Urothelium cell line (cell line): ENCODE data around the gene WBP1.

ENCODE experiments used
- DNase-seq: peaks from one replicate; pipeline ENCODE4 v3.0.0; 2011; ENCODE audit warnings: low spot score, mixed read lengths
- FAIRE-seq: peaks from 2 replicates; lab custom pipeline; 2011; peaks lifted over from hg19 to GRCh38; lab: Jason Lieb, UNC

WBP1 gene

DNA sequence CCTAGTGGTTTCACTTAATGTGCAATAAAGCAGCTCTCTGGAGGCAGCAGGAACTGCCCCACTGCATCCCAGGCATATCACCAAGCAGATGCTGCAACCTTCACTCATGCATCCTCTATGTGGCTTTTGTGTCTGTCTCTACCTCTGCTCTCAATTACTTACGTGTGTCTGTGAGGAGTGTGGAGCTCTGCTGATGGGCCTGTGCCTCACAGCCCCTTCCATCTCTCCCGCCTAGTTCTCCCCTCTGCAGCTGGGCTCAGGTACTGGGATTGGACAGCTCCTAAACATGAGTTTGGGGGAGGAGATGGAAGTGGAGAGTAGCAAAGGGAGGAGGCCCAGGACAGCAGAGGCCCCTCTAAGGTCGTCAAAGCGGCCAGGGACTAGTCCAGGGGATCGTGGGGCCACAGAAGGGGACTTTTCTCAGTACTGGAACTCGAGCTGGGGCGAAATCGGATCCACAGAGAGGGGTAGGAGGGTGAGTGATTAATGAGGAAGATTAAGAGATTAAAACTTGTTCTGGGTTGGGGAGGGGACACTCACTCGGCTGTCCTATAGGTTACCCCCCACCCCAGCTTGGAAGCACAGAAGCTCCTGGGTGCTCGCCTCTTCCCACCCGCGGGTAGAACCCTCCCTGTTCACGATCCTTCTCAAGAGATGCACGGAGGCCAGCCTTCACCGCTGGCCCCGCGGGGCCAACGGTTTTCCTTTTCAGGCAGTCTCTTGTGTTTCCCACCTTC is 43.3 kb downstream of the WBP1 start:
- DNase-seq: peak; percentile 22
- peak; percentile 46 for FAIRE-seq

GRCh38 chr2:74502147-74502719 is 44.0 kb downstream of the WBP1 start:
- DNase-seq (peak; percentile 37), FAIRE-seq (no peak)

- peak; percentile 90 for DNase-seq
- FAIRE-seq: peak; percentile 48
Measured at GRCh38 chr2:74502720-74503505, 44.7 kb downstream of the WBP1 start.

DNA sequence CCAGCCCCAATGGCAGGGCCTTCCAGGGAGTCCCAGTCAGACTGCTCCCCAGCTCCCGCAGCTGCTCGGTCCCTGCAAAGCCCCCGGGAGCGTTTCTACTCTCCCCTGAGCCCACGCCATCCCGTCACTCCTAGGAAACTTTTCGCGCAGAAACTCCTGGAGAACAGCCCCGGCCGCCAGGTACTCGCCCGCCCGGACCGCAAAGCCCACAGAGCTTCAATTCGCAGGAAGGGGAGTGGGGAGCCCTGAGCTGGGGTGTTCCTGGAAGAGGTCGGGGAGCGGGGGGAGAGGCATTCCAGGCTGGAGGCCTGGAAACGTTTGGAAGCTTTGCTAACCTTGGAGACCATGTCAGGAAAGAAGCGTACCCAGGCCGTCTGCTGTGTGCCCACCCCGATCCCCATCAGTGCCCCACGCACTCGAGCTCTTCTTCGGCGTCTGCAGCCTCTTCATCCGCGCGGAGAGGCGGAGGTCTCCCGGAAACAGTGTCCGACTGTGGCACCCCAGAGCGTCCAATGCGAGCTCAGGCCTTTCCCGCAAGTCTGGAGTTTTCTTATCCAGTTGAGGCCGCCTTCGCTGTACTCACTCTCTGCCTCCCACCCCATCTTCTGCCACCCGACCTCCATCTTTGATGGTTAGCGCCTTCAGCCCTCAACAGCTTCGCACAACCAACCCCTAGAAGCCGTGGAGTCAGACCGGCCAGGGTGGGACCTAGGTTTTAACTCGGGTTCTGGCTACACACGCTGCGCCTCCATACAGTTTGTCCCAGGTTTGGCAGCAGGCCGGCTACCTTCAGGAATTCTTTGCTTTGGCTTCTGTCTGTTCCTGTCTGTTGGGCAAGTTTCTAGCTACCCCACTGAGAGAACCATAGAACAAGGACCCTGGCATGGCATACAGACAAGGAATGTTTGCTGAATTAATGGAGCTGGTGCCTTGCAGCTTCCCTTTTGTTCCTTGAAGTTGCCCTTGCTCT is 45.6 kb downstream of the WBP1 start:
- peak; percentile 37 for DNase-seq
- FAIRE-seq: no peak

DNA sequence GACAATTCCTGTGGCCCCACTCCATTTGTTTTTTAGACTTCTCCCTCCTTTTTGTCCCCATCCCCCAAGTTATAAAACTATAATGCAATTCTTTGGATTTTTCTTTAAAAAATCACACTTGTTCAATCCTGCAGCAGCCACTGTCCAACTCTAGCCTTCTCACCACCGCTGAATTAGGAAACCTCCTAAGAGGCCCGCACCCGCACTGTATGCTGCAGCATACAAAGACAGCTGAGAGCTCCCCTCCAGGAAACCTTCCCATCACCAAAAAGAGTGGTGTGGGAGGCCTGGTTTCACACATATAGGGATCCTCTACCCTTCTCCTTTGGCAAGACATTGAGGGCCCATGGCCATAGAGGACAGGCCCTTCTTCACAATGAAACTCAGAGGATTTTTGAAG is 46.4 kb downstream of the WBP1 start:
- no peak for DNase-seq
- no peak for FAIRE-seq

DNA sequence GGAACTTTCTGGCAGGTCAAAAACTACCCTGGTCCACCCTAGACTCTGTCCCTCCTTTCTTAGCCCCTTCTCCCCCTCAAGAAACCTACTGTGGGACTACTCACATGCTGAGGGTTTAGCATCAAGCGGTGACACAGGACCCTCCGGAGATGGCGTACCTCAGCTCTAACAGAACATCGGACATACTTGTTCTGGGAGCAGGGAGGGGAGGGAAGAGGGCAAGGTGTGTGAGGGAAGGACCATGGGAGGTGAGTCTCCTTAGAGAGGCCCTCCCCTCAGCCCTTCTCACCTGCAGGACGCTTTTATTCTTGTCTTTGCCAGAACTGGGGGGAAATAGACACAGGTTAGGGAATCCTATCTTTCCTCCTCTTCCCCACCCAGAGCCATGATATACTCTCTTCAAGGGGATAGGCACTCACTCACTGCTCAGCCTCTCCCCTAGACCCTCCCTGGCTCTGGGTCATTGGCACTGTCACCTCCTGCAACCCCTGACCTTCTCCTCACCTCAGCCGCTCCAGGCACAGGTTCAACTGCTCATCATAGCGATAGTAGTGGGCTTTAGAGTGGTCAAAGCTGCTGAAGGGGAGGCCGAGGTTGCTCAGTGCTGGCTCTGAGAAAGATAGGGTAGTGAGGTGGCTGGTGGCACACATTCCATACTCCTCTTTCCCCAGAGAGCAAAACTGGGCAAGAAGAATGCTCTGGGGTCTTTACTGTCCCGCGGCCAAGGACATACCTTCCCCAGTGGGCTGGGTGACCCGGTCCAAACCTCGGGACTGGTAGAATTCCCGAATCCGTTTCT is 47.4 kb downstream of the WBP1 start:
- DNase-seq: no peak
- no peak for FAIRE-seq

- FAIRE-seq: peak; percentile 84
- DNase-seq: peak; percentile 99
Measured at GRCh38 chr2:74507145-74507925, 49.1 kb downstream of the WBP1 start, which contains the start of gene PCGF1. PCGF1 (minus strand) TSS chr2:74507695; CDS start chr2:74507668, 27 bp downstream.

DNA sequence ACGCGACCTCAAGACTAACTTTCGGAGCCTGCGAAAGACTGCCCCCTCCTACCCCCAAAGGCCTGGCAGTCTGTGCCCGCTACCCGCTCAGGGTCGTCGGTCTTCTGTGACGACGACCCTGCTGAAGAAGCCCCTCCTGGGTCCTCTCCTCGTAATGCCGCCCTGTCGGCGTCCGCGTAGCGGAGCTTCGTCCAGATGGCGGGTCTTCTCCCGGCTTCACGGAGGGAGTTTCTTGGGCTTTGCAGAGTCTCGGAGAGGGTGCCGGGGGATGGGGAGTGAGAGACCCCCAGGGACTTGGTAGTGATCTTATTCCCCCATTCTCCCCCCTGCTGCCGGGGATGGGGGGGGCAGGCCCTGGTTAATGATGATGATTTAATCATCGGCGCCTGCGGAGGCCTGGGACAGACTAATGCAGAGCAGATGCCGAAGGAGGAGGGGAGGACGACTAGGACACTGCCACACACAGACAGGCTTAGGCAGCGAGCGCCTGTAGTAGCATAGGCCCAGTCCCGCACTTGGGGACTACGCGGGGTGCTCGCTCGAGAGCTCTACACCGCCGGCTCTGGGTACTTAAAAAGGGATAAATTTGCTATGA is 49.8 kb downstream of the WBP1 start:
- peak; percentile 65 for DNase-seq
- FAIRE-seq: no peak

DNA sequence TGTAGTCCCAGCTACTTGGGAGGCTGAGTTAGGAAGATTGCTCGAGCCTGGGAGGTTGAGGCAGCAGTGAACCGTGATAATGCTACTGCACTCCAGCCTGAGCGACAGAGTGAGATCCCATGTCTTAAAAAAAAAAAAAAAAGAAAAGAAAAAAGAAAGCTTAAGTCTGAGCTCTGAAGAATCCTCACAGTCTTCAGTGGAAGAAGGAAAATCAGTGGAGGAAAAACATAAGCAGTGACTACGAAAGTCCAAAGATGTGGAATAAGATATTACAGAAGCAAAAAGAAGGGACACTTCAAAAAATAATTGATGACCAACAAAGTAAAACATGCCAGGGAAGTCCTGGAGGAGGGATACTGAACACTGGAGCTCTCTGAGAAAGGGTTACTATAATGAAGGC is 52.0 kb downstream of the WBP1 start:
- FAIRE-seq: no peak

More for the DNA sequence above, 52.0 kb downstream of the WBP1 start:
- DNase-seq: no peak
